Astrocyte (in vitro differentiated cells and primary cell): ENCODE data around the gene NEXMIF. TPM values are rescaled to one million over a fixed set of nuclear protein-coding genes. Genes with fewer than 3 reads are reported as not detected.

Experiments
- DNase-seq: peaks from one replicate; pipeline ENCODE4 v3.0.0-alpha.2; 2010; ENCODE audit warnings: low read depth
- FAIRE-seq: peaks from 2 replicates; lab custom pipeline; 2011; peaks lifted over from hg19 to GRCh38; lab: Jason Lieb, UNC
- H2AFZ ChIP-seq: 2 replicates; pipeline ENCODE4 v1.6.0; 2012; ENCODE audit warnings: low read depth, low read length, inconsistent platforms
- H3K27ac ChIP-seq: 2 replicates; pipeline ENCODE4 v1.5.1; 2011; ENCODE audit warnings: low read depth, low read length, inconsistent platforms
- H3K27me3 ChIP-seq: 2 replicates; pipeline ENCODE4 v1.6.0; 2011; ENCODE audit warnings: low read length, inconsistent platforms; ENCODE audit not compliant: insufficient read depth
- H3K36me3 ChIP-seq: 2 replicates; pipeline ENCODE4 v1.5.1; 2011; ENCODE audit warnings: low read length, inconsistent platforms; ENCODE audit not compliant: insufficient read depth
- H3K4me1 ChIP-seq: 2 replicates; pipeline ENCODE4 v1.5.1; 2011; ENCODE audit warnings: low read length, inconsistent platforms; ENCODE audit not compliant: insufficient read depth
- H3K4me2 ChIP-seq: 2 replicates; pipeline ENCODE4 v1.6.0; 2012; ENCODE audit warnings: low read length, inconsistent platforms
- H3K4me3 ChIP-seq: 2 replicates; pipeline ENCODE4 v1.5.1; 2011; ENCODE audit warnings: low read depth, mild to moderate bottlenecking, low read length, inconsistent platforms; ENCODE audit not compliant: insufficient read depth
- H3K79me2 ChIP-seq: 2 replicates; pipeline ENCODE4 v1.6.0; 2012; ENCODE audit warnings: mild to moderate bottlenecking, low read length, inconsistent platforms; ENCODE audit not compliant: insufficient read depth
- H3K9ac ChIP-seq: 2 replicates; pipeline ENCODE4 v1.6.0; 2012; ENCODE audit warnings: mild to moderate bottlenecking, low read length, inconsistent platforms
- H3K9me3 ChIP-seq: 2 replicates; pipeline ENCODE4 v1.5.1; 2012; ENCODE audit warnings: low read depth, mild to moderate bottlenecking, low read length, inconsistent platforms; ENCODE audit not compliant: insufficient read depth
- H4K20me1 ChIP-seq: 2 replicates; pipeline ENCODE4 v1.6.0; 2012; ENCODE audit warnings: low read length, inconsistent platforms; ENCODE audit not compliant: insufficient read depth
- H3K27ac Mint-ChIP-seq: one replicate; pipeline ENCODE4 v1.8.0; 2021; ENCODE audit warnings: mild to moderate bottlenecking, mixed read lengths; ENCODE audit not compliant: unreplicated experiment
- H3K27me3 Mint-ChIP-seq: one replicate; pipeline ENCODE4 v1.8.0; 2021; ENCODE audit warnings: low read depth, mixed read lengths; ENCODE audit not compliant: unreplicated experiment
- H3K36me3 Mint-ChIP-seq: one replicate; pipeline ENCODE4 v1.8.0; 2021; ENCODE audit warnings: low read depth, mixed read lengths; ENCODE audit not compliant: unreplicated experiment
- H3K4me1 Mint-ChIP-seq: one replicate; pipeline ENCODE4 v1.8.0; 2021; ENCODE audit warnings: low read depth, mixed read lengths; ENCODE audit not compliant: unreplicated experiment
- H3K4me3 Mint-ChIP-seq: one replicate; pipeline ENCODE4 v1.8.0; 2021; ENCODE audit warnings: mild to moderate bottlenecking, moderate library complexity, mixed read lengths; ENCODE audit not compliant: unreplicated experiment
- H3K9me3 Mint-ChIP-seq: one replicate; pipeline ENCODE4 v1.8.0; 2021; ENCODE audit warnings: mild to moderate bottlenecking, mixed read lengths; ENCODE audit not compliant: unreplicated experiment
- EZH2 ChIP-seq: IDR thresholded peaks from 2 replicates; pipeline ENCODE4 v1.6.1; 2012; ENCODE audit warnings: mild to moderate bottlenecking, low read length, inconsistent platforms; ENCODE audit not compliant: insufficient read depth
- total RNA-seq: library from RNA; stranded (reverse); gene quantifications from 2 replicates; pipeline ENCODE4 v1.2.1, GENCODE V29; 2021
- TF ChIP-seq, protein P1 (sequence below): IDR thresholded peaks from 2 replicates; pipeline ENCODE4 v1.5.1; 2011; ENCODE audit warnings: low read depth, mild to moderate bottlenecking, inconsistent platforms, low read length, moderate library complexity; ENCODE audit not compliant: insufficient read depth

Gene NEXMIF
- total RNA-seq, 1 donor from 2014 or later: 0.48 TPM

DNA sequence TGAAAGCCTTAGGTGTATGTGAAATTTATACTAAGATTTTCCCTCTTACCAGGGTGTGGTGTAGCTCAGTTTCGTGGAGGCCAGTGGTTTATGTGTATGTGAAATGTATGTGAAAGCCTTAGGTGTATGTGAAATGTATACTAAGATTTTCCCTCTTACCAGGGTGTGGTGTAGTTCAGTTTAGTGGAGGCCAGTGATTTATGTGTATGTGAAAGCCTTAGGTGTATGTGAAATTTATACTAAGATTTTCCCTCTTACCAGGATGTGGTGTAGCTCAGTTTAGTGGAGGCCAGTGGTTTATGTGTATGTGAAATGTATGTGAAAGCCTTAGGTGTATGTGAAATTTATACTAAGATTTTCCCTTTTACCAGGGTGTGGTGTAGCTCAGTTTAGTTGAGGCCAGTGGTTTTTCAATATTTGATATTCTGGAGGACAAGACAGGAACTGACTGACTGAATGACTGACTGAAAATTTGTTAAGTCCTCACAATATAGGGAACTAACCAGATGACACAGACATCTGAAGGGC, 143.7 kb downstream of the NEXMIF start:
- Mint-ChIP-seq H3K9me3 (peaks cover 2% of the 10 kb centered on the region), H3K27me3 (no peaks in the 10 kb centered on the region), H3K27ac (no peak overlapping the region), H3K36me3 (no peaks in the 10 kb centered on the region), H3K4me1 (peaks cover 3% of the 10 kb centered on the region), H3K4me3 (no peak overlapping the region)
- H3K4me3 ChIP-seq: no peak overlapping the region
- H3K27ac ChIP-seq: no peak overlapping the region
- no peak overlapping the region for H3K9ac ChIP-seq
- no peaks in the 10 kb centered on the region for H3K36me3 ChIP-seq
- no peaks in the 10 kb centered on the region for H3K79me2 ChIP-seq
- H3K9me3 ChIP-seq: no peaks in the 10 kb centered on the region
- no peaks in the 10 kb centered on the region for H3K27me3 ChIP-seq
- DNase-seq (no peak), FAIRE-seq (peak; percentile 67)
- H4K20me1 ChIP-seq: no peaks in the 10 kb centered on the region
- no peak overlapping the region for H2AFZ ChIP-seq
- H3K4me1 ChIP-seq: no peaks in the 10 kb centered on the region
- H3K4me2 ChIP-seq: no peak overlapping the region
- TF ChIP-seq, protein P1, sequence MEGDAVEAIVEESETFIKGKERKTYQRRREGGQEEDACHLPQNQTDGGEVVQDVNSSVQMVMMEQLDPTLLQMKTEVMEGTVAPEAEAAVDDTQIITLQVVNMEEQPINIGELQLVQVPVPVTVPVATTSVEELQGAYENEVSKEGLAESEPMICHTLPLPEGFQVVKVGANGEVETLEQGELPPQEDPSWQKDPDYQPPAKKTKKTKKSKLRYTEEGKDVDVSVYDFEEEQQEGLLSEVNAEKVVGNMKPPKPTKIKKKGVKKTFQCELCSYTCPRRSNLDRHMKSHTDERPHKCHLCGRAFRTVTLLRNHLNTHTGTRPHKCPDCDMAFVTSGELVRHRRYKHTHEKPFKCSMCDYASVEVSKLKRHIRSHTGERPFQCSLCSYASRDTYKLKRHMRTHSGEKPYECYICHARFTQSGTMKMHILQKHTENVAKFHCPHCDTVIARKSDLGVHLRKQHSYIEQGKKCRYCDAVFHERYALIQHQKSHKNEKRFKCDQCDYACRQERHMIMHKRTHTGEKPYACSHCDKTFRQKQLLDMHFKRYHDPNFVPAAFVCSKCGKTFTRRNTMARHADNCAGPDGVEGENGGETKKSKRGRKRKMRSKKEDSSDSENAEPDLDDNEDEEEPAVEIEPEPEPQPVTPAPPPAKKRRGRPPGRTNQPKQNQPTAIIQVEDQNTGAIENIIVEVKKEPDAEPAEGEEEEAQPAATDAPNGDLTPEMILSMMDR: no peak
- no peak for TF ChIP-seq EZH2

DNA sequence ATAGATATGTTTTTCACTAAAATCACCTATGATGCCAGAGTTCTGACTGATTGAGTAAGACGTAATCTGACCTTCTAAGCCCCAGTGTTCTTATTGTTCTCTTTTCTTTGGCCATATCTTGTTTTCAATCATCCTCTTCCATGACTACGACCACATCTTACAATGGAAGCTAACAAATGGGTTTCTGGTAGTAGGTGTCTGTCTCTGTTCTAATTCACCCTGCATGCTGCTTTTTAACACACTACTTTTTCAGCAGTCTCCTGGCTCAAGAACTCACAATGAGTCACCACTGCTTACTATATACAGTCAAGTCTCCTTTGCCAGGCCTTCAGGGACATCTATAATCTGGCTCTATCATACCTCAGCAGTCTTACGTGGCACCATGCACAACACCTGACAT, 146.1 kb downstream of the NEXMIF start:
- no peak overlapping the region for H3K27ac ChIP-seq
- H4K20me1 ChIP-seq: no peaks in the 10 kb centered on the region
- FAIRE-seq: peak; percentile 97
- no peak overlapping the region for H2AFZ ChIP-seq
- H3K4me3 Mint-ChIP-seq: no peak overlapping the region
- H3K36me3 ChIP-seq: no peaks in the 10 kb centered on the region
- no peaks in the 10 kb centered on the region for H3K27me3 ChIP-seq
- no peaks in the 10 kb centered on the region for H3K79me2 ChIP-seq
- H3K27ac Mint-ChIP-seq: no peak overlapping the region
- TF ChIP-seq, protein P1: no peak
- TF ChIP-seq EZH2: no peak
- H3K36me3 Mint-ChIP-seq: no peaks in the 10 kb centered on the region
- no peak overlapping the region for H3K9ac ChIP-seq
- no peaks in the 10 kb centered on the region for H3K9me3 Mint-ChIP-seq
- H3K4me3 ChIP-seq: no peak overlapping the region
- no peaks in the 10 kb centered on the region for H3K27me3 Mint-ChIP-seq
- no peaks in the 10 kb centered on the region for H3K9me3 ChIP-seq
- no peak overlapping the region for H3K4me2 ChIP-seq
- DNase-seq: no peak
- no peaks in the 10 kb centered on the region for H3K4me1 ChIP-seq
- peaks cover 3% of the 10 kb centered on the region for H3K4me1 Mint-ChIP-seq

DNA sequence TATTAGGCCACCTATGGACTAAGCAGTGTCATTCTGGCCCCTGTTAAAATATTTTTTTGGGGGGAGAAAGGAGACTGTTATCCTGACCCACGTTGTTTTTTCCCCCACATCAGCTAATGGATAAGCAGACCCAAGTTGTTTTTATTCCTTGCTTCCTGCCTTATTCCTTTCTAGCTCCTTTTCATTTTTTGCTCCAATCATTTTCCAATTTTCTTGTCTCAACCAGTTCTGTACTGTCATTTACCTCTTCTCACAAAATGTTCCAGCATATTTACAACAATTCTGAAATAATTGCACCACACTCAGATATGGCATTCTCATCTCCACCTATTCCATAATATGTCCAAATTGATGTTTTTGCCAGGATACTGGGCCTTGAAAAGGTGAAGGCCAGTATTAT, 150.3 kb downstream of the NEXMIF start:
- no peak overlapping the region for H3K4me2 ChIP-seq
- H3K27ac ChIP-seq: no peak overlapping the region
- H3K9me3 ChIP-seq: no peaks in the 10 kb centered on the region
- TF ChIP-seq EZH2: no peak
- TF ChIP-seq, protein P1: no peak
- Mint-ChIP-seq H3K36me3 (no peaks in the 10 kb centered on the region), H3K9me3 (no peaks in the 10 kb centered on the region), H3K27me3 (peaks cover 2% of the 10 kb centered on the region), H3K4me3 (no peak overlapping the region), H3K4me1 (peaks cover 3% of the 10 kb centered on the region), H3K27ac (no peak overlapping the region)
- FAIRE-seq: no peak
- H3K9ac ChIP-seq: no peak overlapping the region
- no peak for DNase-seq
- no peak overlapping the region for H3K4me3 ChIP-seq
- H3K36me3 ChIP-seq: no peaks in the 10 kb centered on the region
- H3K4me1 ChIP-seq: no peaks in the 10 kb centered on the region
- no peaks in the 10 kb centered on the region for H3K27me3 ChIP-seq
- H4K20me1 ChIP-seq: no peaks in the 10 kb centered on the region
- H3K79me2 ChIP-seq: no peaks in the 10 kb centered on the region
- no peak overlapping the region for H2AFZ ChIP-seq
